COR-L47 (cell line): ENCODE data around the gene AHDC1.
"Not testable (repeated sequence)": the region's sequence is repeated elsewhere in the genome, so short reads cannot be mapped to it uniquely, and the experiment has no call there.

ENCODE experiments used
- DNase-seq: peaks from one replicate; lab custom pipeline; 2025; lab: John Stamatoyannopoulos, UW

Gene AHDC1

DNA sequence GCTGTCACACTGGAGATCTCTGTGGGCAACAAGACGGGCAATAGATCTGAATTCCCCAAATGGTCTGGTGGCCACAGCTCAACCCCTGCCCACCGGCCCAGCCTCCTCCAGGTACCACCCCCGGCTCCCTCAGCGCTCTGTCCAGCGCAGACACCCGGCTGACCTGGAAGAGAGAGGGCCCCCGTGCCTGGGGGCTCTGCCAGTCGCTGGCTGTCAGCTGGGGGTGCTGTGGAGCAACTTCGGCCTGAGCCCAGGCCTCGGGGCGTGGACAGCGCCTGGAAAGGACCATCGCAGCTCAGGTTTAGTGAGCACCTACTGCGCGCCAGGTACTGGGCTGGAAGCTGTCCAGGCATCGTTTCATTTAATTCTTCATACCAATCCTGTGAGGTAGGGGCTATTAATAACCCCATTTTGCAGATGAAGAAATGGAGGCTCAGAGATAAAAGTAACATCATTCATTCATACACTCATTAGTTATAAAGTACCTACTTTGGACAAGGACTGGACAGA lies 51.0 kb downstream of the AHDC1 start:
- DNase-seq: no peak

DNA sequence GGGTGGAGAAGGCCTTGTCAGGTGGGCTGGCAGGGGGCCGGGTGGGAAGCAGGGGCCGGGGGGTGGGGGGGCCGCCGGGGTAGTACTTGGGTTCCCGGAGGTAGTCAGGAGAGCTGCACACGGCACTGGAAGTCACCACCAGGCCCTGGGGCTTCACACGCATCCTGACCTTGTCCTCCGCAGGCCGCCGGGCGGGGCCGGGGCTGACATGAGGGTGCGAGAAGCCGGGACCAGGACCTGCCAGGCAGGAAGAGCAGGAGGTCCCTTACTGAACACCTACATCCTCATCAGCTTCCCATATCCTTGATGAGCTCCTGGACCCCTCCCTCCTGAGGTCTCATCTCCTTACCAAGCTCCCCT lies 52.0 kb downstream of the AHDC1 start:
- DNase-seq: no peak

DNA sequence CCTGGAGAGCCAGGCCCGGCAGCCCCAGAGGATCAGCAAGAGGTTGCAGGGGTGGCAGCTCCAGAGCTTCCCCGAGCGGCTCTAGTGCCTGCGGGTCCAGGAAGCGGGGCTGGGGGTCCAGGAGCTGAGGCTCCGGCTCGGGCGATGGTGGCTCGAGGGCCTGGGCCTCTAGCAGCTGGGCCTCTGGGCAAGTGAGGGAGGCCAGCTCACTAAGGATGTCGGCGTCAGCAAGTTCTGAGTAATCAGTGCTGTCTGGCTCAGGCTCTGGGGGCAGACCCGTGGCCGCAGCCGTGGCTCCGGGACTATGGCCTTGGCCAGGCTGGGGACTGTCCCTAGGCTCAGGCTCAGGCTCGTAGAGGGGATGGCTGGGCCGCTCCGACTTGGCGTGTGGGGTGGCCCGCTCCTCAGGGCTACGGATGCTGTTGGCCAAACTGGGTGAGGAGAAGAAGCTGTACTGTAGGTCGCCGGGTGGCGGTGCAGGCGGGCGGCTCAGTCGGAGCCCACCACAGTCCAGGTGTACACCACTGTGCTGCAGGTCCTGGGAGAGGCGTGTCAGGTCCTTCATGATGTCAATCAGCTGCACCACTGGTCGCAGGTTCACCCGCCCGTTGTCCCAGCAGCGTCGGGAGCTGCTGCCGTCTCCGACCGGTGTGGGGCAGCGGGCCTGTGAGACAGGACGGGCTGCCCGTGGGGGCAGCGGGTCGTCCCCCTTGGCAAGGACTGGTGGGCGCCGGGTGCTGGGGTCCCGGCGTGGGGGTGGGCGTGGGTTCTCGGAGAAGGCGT lies 52.6 kb downstream of the AHDC1 start:
- no peak for DNase-seq

DNA sequence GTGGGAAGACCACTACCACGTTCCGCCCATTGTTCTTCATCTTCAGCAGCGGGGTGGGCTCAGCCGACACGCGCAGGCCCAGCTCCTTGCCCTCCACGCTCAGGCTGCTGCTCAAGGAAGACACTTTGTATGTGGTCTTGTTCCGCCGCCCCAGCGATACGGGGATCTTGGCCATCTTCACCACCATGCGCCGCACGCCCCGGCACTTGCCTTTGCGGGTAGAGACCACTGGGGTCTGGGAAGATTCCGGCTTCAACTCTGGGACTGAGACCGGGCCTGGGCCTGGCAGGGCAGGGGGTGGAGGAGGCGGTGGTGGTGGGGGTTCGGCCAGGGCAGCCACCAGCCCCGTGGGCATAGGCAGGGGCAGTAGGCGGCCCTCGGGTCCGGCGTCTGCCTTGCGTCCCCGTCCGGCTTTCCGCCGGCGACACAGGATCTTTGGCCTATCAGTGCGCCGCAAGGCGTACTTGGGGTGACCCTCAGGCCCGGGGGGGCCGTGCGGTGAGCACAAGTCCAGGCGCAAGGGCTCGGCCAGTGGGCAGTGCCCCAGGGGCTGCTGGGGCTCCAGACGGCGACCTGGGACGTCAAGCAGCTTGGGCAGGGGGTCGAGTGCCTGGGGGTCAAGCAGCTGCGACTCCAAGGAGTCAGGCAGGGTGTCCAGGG lies 53.3 kb downstream of the AHDC1 start:
- no peak for DNase-seq

DNA sequence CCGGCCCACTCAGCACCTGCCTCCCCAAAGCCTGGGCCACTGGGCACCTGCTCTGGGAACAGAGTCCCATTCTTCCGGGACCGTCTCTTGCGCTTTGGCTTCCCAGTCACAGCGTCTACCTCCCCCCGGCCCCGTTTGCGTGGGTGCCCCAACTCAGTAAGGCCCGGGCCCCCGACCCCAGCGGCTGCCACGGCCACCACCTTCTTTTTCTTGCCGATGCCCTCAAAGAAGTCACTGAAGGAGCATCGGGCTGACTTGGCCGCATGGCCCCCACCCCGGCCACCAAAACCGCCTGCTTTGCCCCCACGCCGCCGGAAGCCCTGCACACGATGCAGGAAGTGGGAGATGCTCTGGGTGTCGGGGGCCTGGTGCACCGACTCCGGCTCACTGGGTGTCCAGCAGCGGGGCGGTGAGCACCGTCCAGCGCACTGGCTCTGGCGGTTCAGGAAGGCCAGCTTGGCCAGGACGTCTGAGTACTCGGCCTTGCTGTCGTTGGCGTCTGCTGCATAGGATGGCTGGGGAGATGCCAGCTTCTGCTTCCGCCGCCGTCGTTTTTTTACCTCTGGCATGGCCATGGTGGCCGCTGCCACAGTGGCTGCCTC lies 54.0 kb downstream of the AHDC1 start:
- no peak for DNase-seq

DNA sequence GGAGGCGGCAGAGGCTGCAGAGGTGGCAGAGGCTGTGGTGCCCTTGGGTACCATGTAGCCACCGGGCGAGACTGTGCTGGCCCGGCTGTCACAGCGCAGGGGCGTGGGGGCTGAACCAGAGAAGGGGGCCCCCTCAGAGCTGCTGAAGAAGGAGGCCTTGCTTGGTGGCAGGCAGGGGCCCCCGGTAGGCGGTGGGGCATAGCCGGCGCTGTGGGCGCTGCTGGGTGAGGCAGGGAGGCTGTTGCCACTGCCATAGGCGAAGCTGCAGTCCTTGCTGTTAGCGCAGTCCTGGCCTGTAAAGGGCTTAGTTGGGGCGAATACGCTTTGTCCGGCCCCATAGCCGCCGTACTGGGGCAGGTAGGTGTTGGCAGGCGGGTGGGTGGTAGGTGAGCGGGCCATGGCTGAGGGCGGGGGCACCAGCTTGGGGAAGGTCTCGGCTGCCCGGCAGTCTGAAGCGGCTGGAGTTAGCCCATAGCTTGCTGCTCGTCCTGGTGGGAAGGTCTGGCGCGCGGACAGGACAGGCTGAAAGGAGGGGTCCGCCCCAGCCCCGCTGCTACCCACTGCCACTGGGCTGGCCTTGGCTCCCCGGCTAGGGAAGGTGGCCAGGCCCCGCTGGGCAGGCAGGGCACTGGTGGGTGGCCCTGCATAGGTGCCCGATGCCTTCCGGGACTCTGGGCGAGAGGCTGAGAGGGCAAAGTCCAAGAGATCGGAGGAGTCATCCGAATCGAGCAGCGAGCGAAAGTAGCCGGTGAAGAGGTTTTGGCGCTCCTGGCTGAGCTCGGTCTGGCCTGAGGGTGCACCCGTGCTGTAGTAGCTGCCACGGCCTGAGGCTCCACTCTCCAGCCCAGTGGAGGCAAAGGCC lies 54.9 kb downstream of the AHDC1 start:
- DNase-seq: no peak

DNA sequence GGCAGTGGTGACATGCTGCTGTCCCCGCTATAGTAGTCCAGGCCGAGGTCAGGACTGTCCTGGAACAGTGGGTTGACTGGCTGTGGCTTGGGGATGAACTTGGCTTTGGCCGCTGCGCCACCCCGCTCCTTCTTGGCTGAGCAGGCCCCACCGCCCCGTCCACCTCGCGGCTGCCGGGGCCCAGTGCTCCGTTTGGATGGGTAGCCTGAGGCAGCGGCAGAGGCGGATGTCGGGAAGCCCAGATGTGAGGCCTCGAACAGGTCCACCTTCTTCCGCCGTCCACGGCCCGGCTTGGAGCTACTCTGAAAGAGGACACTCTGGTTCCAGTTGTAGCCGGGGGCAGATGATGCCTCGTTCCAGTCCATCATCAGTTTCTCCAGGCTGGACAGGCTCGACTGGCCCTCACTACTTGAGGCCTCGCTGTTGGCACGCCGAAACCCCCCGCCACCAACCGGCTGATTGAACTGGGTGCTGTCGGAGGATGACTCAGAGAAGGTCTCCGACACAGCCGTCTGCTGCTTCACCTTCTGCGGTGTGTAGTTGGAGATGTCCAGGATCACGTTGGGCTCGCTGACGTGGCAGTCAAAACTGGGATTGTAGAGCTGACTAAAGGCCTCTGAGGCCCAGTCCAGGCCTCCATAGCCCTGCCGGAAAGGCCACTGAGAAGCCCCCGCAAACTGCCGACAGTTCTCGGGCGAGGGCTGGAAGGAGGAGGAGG lies 55.6 kb downstream of the AHDC1 start:
- no peak for DNase-seq

DNA sequence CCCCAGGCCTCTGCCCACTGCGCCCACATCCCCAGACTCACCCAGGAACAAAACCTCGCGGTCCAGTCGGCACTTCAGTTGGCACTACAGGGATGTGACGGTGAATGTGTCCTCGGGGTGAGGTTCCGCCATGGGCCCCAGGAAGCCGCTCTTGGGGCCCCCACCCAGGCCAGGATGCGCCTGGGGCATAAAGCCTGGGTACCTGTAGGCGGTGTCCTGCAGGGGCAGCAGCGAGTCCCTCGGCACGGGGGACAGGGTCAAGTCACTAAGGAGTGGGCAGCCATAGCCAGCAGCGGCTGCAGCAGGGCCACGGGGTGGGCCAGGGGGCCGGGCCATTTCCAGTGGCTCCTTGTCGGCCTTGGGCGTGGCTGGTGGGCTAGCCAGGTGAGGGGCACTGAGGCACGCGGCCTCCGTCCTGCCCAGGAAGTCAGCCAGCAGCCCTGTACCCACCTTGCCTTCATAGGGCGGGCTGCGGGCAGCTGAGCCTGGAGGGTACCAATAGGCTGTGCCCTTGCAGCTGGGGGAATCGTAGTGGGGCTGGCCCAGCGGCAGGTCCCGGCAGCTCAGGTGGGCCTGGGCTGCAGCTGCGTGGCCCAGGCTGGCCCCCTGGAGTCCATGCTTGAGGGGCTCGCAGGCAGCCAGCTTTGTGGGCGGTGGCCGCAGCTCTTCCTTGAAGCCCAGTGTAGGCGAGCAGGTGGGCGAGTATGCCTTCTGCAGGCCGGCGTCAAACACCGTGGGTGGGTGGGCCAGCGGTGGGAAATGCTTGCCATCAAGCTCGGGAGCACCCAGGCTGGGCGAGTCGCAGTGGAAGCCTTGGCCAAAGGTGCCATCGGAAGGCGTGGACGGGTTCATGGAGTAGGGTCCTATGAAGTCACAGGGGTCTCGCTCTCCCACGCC lies 56.5 kb downstream of the AHDC1 start:
- no peak for DNase-seq

DNA sequence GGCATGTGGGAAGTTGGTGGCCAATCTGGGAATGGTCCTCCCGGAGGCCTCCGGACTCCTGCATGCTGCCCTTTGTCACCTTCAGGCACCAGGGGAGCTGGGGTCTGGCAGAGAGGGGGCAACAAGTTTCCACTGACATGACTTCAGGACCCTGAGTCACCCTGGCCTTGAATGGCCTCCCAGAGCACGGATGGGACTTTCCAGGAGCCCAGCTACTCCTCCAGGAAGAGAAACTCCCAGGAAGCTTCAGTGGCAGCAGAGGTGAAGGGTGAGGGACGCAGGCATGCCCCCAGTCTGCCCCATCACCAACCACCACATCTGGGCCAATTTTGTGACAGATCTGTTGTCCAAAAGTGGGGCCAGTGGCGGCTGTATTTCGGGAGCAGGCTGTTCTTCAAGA lies 58.1 kb downstream of the AHDC1 start:
- no peak for DNase-seq

DNA sequence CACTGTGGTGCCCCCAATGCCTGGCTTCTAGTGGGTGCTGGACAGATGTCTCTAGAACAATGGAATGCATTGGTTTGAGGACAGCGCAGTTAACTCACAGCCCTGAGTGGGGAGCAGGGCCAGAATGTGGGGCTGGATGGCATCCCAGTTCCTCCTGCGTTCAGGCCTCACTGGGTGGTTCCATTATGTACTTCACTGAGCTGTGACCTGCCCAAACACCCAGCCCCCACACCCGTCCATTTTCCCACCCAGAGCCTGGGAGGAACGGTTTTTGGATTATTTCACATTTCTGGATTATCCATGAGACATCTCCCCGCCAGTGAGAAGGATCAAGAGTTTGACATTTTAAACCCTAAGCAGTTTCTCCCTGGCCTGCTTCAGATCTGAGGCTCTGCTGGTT lies 58.7 kb downstream of the AHDC1 start:
- DNase-seq: no peak

DNA sequence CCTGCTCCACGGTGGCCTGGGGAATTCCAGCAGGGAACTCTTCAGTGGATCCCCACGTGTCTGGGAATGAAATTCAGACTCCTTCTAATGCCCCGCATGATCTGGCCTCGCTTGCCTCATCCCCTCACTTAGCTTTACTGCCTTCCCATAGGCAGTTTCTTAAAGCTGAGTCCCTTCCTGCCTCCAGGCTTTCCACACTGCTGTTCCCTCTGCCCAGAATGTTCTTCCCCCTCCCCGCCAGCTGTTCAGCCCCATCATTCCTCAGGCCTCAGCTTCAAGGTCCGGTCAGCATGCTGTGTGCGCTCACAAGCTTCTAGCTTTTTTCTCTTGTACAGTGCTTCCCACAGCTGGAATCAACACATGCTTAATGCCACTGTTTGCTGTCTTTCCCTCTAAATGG lies 59.1 kb downstream of the AHDC1 start:
- DNase-seq: no peak

DNA sequence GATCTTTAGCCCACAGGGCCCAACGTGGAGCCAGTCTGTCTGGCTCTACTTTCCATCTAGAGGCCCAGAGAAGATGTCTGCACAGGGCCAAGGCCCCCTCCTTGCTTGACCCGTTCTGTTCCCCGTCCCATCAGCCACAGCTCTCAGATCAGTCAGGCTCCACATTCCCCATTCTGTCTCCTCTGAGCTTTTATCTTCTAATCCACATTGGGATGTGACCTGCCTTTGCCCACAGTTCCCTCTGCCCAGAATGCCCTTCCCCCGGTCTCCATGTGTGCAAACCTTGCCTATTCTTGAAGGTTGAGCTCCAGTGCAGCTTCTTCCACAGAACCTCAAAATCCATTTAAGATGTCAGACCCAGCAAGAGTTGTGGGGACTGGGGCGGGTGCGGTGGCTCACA lies 60.7 kb downstream of the AHDC1 start:
- DNase-seq: no peak

DNA sequence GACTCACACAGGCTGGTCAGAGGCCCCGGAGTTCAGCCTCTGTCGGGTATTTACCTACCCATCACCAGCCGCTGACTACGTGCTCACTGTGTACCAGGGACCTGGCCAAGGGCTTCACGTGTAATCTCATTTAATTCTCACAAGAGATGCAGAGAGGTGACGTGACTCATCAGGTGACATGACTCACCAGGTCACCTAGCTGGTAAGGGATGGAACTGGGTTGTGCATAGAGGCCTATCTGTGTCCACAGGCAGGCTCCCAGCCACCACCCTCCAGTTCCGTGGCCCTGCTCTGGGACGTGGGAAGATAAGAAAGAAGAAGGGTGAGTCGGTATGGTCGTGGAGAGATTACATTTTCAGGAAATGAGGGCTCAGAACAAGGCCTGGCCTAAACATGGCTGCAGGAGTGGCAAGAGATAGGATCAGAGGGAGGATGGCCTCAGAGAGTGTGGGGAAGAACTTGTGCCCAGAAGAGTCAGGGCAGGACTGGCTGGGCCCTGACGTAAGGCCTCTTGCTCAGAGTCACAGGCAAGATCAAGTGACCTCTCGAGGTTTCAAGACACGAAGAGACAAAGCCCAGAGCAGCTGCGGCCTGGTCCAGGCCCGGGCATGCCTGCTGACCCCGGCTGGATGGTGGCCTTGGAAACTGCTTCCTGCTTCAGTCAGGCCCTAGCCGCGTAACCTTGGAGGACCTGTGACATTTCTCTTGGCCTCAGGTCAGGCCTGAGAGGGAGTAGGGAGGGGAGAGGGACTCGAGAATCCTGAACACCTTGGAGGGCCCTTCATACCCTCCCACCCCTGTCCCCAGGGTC lies 61.3 kb downstream of the AHDC1 start:
- no peak for DNase-seq

DNA sequence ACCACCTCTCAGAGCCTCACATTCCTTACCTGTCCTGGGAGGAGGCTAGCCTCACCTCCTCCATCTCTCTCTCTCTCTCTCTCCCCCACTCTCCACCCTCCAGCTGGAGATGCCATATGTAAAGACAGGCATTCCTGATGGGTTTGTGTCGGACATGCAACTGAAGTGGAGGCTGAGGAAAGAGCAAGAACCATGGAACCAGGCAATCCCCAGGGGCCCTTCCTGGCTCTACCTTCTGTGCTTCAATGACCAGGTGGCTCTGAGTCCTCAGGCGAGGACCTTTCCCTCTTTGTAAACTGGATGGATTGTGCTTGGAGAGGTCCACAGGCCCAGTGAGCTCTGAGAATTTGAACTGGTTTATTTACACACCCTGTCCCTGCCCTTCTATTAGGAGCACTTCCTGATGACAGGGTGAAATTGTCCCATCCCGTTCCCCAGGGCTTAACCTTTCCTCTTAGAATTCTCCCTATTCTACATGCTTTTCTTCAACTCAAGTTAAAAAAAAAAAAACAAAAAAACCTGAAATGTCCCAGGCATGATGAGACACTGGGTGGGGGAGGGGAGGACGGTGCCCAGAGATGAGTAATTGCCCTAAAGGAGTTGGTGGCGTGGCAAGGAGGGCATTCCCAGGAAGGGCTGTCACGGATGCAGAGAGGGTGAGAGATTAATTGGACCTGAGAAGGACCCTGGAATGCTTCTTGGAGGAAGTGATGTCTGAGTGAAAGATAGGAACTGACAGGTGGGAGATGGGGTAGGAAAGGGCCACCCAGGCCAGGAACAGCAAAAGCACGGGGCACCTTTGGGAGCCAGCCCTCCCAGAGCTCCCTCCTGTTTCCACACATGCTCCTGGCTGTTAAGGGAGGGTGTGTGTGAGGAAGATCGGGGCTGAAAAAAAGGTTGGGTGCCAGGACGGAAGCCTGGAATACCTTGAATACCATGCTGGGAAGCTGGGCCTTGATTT lies 63.8 kb downstream of the AHDC1 start:
- DNase-seq: no peak

DNA sequence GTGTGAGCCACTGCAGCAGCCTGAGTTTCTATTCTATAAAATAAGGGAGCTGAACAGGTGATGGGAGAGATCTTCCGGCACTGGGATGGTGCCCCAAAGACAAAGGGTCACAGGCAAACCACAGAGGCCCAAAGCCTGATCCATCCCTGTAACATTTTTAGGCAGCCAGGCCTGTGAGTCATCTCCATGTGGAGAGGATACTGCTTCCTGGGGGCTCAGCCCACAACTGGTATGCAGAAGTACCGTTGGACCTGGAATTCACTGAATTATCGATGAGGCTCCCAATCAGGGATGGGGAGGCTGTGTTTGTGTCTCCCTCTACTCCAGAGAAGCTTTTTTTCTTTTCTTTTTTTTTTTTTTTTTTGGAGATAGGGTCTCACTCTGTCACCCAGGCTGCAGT lies 65.2 kb downstream of the AHDC1 start:
- DNase-seq: no peak

DNA sequence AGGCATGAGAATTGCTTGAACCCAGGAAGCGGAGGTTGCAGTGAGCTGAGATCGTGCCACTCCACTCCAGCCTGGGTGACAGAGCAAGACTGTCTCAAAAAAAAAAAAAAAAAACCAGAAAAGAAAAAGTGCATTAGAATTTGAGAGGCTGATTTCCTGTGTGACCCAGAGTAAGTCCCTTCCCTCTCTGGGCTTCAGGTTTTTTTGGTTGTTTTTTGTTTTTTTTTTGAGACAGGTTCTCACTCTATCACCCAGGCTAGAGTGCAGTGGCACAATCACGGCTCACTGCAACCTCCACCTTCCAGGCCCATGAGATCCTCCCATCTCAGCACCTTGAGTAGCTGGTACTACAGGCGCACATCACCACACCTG lies 65.7 kb downstream of the AHDC1 start:
- DNase-seq: not testable (repeated sequence)

DNA sequence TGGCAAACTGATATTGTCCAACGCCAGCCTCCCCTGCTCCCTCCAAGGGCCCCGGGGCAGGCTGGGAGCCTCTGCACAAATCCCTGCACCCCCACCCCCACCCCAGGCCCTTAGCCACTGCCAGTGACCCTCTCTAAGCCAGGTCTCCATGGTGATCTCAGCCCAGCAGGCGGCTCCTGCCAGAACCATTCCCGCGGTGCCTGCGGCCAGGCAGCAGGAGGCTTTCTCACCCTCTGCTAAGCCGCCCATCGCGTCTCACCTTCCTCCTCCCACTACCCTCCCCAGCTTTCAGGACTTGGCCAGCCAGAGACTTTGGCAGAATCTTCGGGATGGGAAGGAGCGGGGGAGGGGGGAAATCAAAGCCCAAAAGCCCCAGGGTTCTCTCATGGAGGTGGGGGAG lies 67.2 kb downstream of the AHDC1 start:
- DNase-seq: peak; percentile 75

DNA sequence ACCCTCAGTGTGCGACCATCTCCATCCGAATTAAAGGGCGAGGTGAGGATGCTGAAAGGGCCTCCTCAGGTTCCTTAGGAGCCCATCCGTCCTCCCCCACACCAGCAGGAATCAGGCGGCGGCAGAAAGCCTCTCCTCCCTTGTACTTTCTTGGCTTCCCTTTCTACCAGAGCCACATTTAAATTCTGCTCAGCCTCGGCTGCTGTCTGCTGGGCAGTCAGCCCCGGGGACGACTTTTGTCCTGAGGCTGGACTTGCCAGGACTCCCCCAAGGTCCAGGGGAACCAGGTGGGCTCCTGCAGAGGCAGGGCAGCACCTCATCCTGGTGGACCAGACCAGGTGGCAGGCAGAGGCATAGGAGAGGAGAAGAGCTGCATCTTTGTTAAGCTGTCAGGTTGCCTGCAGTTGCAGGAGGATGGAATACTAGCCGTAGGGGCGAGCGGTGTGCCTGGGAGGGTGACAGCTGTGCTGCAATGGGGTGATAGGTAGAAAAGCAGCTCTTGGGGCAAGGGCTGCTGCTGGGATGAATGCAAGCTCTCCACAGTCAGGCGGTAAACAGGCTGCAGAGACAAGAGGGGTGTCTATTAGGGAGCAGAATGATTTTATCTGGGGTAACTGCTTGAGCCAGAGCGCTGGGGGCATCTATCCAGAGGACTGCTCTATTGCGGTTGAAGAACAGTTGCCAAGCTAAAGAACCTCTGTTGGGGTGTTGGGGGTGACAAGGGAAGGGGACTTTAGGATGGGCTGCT lies 67.8 kb downstream of the AHDC1 start:
- no peak for DNase-seq
